GM12874 (cell line): ENCODE results near the gene NUBP2.

Experiments used
- CTCF ChIP-seq: IDR thresholded peaks from 2 replicates; pipeline ENCODE4 v1.5.1; 2011; ENCODE audit warnings: low read depth, mild to moderate bottlenecking, control low read depth, low read length, moderate library complexity; ENCODE audit not compliant: insufficient read depth

NUBP2 gene

DNA sequence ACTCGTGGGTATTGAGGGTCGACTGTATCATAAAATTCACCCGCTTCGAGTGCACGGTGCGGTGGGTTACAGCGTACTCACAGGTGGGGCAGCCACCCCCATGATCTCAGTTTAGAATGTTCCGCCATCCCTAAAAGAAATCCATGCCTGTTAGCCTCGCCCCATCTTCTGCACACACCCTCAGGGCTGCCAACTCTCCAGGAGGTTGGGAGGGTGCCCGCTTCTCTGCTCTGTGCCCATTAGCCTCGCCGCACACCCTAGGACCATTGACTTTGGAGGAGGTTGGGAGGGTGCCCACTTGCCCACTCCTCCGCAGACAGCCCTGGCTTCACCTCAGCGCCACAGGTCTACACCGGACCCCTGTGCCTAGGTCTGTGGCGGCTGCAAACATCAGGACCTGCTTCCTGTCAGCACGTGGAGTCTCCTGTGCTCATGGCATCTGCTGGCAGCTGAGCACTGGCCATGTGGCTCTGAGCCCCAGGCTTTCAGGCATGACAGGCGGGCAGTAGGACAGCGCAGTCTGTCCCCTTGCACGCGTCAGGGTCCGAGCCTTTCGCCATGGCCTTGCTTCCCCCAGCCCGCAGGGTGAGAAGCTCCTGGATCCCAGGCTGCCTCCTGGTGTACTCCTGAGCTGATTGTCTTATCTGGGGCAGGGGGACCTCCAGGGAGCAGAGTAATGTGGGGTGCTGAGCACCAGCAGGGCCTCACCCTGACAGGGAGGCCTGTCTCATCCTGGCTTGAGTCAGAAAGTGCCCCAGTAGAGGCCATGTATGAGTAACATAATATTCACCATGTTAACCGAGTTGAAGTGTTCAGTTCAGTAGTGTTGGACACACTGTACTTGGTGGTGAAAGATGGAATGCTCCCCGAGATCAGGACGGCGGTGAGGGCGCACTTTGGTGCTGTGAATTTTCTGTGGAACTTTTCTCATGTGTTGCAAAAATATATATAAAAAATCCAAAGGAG is 33.3 kb upstream of the NUBP2 start:
- no peak for TF ChIP-seq CTCF

DNA sequence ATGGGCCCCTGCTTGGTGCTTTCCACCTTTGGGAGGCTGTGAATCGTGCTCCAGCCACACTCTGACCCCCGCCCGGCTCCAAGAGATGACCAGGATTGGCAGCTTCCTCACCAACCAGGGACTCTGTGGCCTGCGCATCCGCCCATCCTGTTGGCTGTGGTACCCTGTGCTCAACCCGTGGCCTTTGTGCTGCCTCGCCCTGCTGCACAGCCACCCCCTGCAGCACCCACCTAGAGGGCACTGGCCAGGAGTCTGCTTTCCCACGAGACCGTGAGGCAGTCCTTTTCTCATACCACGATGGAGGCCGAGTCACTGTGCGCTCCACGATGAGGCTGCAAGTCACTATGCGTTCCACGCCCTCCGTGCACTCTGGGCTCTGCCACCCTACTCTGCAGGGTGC is 30.8 kb upstream of the NUBP2 start:
- TF ChIP-seq CTCF: no peak

GRCh38 chr16:1752853-1753252 is 29.9 kb upstream of the NUBP2 start:
- TF ChIP-seq CTCF: no peak

GRCh38 chr16:1754204-1754603 is 28.6 kb upstream of the NUBP2 start:
- TF ChIP-seq CTCF: no peak

DNA sequence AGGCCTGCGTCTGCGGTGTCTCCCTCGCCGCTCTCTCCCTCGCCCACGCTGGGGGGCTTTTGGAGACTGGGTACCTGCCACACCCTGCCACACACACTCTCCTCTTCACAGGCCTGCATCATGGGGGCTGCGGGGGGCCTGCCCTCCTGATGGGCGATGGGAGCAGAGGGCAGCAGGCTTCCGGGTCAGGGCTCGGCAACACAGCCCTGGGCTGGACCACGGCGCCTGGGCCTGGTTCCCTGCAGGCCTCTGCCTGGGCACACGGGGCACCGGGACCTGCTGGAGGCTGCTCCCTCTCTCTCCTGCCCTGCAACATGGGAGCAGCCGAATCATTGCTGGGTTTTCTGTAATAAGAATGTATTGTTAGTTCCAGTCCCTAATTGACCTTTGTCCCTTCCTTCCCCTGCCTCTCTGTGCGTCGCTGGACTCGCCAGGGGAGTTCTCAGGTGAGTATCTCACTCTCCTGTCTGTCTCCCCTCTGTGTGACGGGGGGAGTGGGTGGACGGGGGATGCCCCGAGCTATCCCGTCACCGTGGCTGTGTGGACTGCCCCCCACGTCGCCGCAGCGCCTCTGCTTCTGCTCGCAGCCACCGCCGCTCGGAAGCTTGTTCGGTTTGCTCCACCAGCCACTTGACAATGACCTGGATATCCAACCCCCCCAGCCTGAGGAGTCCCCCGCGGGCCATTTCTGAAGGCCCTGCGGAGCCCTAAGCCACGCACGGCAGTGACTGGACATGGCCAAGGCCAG is 24.9 kb upstream of the NUBP2 start:
- TF ChIP-seq CTCF: no peak

DNA sequence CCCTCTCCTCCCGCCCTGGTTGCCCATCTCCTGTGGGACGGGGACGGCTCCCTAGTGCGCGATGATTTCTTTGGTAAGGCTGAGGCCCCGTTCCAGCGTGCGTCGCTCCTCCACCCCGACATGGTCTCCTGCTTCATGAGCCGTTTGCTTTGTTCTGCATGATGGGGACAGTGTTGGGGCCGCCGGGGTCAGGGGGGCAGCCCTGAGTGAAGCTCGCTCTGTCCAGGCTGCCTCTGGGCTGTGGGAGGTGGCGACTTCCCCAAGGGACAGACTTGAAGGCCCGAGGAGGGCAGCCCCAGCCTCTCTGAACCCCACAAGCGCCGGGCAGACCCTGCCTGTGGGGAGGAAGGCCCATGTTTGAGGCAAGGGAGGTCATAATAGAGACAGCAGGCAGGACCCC is 23.8 kb upstream of the NUBP2 start:
- TF ChIP-seq CTCF: no peak

DNA sequence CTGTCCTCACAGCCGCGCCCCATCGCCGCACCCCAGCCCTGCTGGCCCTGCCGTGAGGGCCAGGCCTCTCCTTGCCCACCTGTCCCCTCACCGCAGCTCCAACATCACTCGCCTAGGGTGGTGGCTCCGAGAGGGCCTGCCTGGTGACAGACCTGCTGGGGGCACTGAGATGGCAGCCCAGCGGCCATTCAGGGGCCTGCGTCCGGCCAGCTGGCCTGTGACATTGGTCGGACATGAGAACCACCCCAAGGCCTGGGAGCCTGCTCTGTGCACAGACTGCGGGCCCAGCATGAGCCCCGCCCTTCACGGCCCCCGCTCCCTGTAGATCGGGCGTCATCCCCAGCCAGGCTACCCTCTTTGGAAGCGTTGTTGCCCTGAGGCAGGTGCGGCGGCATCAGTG is 23.2 kb upstream of the NUBP2 start:
- no peak for TF ChIP-seq CTCF
